Measurements from ENCODE around the gene AMHR2. TPM values are rescaled to one million over a fixed set of nuclear protein-coding genes. Genes with fewer than 3 reads are reported as not detected.

Gene AMHR2
- total and polyA plus RNA-seq, 9 of the 15 experiments (the other 6 are each of a cell fraction or from before 2014, with no cell fraction given) = 8.9 to 49.7 (median 19.3) TPM

DNA sequence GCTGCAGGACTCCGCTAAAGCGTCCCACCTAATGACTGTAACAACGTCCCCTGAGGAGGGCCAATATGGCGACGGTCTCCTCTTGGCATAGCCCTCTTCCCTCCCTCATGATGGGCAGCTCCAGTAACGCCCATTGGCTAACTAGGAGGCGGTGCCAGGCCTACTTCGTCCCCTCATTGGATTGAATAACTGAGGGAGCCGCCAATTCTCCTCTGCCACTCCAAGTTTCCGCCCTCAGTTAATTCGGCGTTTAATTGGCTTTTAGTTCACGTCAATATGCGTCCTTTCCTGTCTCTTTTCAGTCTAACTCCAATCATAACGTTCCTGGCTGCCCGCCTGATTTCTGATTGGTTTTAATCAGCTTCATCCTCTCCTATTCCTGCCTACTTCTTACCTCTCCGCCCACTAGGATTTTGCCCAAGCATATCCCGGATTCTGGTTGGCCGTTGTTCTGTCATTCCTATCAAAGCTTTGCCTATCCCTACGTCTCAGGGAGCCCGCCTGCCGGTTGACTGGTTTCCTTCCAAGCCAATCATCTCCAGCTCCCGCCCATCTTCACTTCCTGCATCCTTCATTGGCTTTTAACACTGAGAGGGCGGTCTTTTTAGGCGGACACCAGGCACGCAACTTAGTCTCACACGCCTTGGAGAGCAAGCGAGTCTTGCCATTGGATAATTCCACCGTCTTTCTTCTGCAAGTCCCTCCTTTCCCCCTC is 44.1 kb upstream of the AMHR2 start (continued):
- TF ChIP-seq PTBP1 (IDR thresholded peaks at IDR 0.05; ENCODE audit: low read depth, low read length) (no peak), RNF2 (IDR thresholded peaks at IDR 0.05) (no peak; the same call in 1 of the 2 replicates), ZNF143 (CRISPR knock-in tag; IDR thresholded peaks at IDR 0.05) (no peak), MYNN (IDR thresholded peaks at IDR 0.05) (0 out of 2 replicates have a peak, but pooled peaks have one; percentile 43), MYNN (CRISPR knock-in tag; IDR thresholded peaks at IDR 0.05) (no peak), MEF2D (tag; conservative IDR thresholded peaks at IDR 0.05; ENCODE audit: low read depth) (no peak), RBM17 (IDR thresholded peaks at IDR 0.05; ENCODE audit: borderline replicate concordance, low read depth, low read length) (no peak), U2AF2 (optimal IDR thresholded peaks at IDR 0.05; ENCODE audit: low read depth, low read length) (no peak), EP300 (IDR thresholded peaks at IDR 0.05; ENCODE audit: low read length) (peak; percentile 18; the same call in 1 of the 2 replicates), RFX5 (IDR thresholded peaks at IDR 0.05; ENCODE audit: low read depth, low read length) (0 out of 2 replicates have a peak, but pooled peaks have one; percentile 11), HDAC6 (IDR thresholded peaks at IDR 0.05; ENCODE audit: low read depth, low read length) (no peak), HCFC1 (IDR thresholded peaks at IDR 0.05; ENCODE audit: low read depth, low read length) (peak; percentile 39; the same call in 1 of the 2 replicates)
- TF ChIP-seq, protein P1, sequence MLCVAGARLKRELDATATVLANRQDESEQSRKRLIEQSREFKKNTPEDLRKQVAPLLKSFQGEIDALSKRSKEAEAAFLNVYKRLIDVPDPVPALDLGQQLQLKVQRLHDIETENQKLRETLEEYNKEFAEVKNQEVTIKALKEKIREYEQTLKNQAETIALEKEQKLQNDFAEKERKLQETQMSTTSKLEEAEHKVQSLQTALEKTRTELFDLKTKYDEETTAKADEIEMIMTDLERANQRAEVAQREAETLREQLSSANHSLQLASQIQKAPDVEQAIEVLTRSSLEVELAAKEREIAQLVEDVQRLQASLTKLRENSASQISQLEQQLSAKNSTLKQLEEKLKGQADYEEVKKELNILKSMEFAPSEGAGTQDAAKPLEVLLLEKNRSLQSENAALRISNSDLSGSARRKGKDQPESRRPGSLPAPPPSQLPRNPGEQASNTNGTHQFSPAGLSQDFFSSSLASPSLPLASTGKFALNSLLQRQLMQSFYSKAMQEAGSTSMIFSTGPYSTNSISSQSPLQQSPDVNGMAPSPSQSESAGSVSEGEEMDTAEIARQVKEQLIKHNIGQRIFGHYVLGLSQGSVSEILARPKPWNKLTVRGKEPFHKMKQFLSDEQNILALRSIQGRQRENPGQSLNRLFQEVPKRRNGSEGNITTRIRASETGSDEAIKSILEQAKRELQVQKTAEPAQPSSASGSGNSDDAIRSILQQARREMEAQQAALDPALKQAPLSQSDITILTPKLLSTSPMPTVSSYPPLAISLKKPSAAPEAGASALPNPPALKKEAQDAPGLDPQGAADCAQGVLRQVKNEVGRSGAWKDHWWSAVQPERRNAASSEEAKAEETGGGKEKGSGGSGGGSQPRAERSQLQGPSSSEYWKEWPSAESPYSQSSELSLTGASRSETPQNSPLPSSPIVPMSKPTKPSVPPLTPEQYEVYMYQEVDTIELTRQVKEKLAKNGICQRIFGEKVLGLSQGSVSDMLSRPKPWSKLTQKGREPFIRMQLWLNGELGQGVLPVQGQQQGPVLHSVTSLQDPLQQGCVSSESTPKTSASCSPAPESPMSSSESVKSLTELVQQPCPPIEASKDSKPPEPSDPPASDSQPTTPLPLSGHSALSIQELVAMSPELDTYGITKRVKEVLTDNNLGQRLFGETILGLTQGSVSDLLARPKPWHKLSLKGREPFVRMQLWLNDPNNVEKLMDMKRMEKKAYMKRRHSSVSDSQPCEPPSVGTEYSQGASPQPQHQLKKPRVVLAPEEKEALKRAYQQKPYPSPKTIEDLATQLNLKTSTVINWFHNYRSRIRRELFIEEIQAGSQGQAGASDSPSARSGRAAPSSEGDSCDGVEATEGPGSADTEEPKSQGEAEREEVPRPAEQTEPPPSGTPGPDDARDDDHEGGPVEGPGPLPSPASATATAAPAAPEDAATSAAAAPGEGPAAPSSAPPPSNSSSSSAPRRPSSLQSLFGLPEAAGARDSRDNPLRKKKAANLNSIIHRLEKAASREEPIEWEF (CRISPR knock-in tag; IDR thresholded peaks at IDR 0.05) = peak; percentile 59; the same call in 1 of the 2 replicates
- TF ChIP-seq, protein P2, sequence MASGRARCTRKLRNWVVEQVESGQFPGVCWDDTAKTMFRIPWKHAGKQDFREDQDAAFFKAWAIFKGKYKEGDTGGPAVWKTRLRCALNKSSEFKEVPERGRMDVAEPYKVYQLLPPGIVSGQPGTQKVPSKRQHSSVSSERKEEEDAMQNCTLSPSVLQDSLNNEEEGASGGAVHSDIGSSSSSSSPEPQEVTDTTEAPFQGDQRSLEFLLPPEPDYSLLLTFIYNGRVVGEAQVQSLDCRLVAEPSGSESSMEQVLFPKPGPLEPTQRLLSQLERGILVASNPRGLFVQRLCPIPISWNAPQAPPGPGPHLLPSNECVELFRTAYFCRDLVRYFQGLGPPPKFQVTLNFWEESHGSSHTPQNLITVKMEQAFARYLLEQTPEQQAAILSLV (tag; IDR thresholded peaks at IDR 0.05) = no peak

Measured in K562 (cell line).